GM12864 (cell line): ENCODE data around the gene GNAL.

Source experiments
- DNase-seq: peaks from one replicate; pipeline ENCODE4 v3.0.0-alpha.2; 2011; ENCODE audit warnings: low read depth
- H3K4me3 ChIP-seq: 2 replicates; pipeline ENCODE4 v1.5.1; 2011; ENCODE audit warnings: mild to moderate bottlenecking, low read depth, low read length, control low read depth
- TF ChIP-seq, protein P1 (sequence below): IDR thresholded peaks from 2 replicates; pipeline ENCODE4 v1.5.1; 2011; ENCODE audit warnings: low read depth, mild to moderate bottlenecking, moderate library complexity, low read length, control low read depth, inconsistent platforms; ENCODE audit errors: missing control alignments

The GNAL gene

GRCh38 chr18:11669271-11669947 is 19.7 kb upstream of the GNAL start:
- DNase-seq, result no peak
- TF ChIP-seq, protein P1, sequence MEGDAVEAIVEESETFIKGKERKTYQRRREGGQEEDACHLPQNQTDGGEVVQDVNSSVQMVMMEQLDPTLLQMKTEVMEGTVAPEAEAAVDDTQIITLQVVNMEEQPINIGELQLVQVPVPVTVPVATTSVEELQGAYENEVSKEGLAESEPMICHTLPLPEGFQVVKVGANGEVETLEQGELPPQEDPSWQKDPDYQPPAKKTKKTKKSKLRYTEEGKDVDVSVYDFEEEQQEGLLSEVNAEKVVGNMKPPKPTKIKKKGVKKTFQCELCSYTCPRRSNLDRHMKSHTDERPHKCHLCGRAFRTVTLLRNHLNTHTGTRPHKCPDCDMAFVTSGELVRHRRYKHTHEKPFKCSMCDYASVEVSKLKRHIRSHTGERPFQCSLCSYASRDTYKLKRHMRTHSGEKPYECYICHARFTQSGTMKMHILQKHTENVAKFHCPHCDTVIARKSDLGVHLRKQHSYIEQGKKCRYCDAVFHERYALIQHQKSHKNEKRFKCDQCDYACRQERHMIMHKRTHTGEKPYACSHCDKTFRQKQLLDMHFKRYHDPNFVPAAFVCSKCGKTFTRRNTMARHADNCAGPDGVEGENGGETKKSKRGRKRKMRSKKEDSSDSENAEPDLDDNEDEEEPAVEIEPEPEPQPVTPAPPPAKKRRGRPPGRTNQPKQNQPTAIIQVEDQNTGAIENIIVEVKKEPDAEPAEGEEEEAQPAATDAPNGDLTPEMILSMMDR, result no peak
- no peak overlapping the region for H3K4me3 ChIP-seq

DNA sequence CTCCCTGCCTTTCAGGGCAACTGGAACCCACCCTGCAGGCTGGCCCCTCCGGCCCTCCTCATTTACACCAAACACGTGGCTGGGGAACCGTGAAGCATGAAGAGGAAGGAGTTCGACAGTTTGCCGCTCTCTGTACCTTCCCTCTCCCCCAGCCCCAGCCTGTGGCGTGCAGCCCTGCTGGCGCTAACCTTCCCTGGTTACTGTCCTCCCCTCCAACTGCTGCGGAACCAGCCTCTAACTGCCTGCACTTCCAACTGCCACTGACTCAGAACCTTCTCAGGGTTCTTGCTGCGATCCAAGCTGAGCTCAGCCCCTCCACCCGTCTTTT is 19.2 kb upstream of the GNAL start:
- TF ChIP-seq, protein P1, result no peak
- no peak for DNase-seq
- H3K4me3 ChIP-seq, result no peak overlapping the region

GRCh38 chr18:11671156-11671555 is 17.9 kb upstream of the GNAL start:
- no peak overlapping the region for H3K4me3 ChIP-seq
- TF ChIP-seq, protein P1, result no peak
- no peak for DNase-seq

- TF ChIP-seq, protein P1, result no peak
- no peak overlapping the region for H3K4me3 ChIP-seq
- DNase-seq, result no peak
Measured at GRCh38 chr18:11672198-11672597, 16.9 kb upstream of the GNAL start.

- TF ChIP-seq, protein P1, result no peak
- DNase-seq, result no peak
- no peak overlapping the region for H3K4me3 ChIP-seq
Measured at GRCh38 chr18:11672846-11673454, 16.1 kb upstream of the GNAL start.

DNA sequence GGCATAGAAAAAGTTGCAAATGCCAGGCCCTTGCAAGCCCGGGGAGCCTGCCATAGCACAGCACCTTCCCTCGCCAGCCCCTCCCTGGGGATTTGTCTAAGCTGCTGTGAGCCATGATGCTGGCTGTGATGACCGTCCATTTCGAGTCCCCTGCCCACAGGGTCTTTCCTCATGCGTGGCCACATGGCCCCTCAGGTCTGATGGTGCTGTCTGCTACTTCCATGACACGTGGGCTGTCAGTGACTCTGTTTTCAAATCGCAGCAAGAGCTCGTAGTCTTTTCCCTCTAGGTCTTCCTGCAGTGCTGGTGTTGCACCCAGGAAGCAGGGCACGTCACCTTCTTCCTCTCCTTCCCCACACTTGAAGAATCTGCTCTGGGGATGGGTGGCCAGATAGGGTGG is 15.5 kb upstream of the GNAL start:
- DNase-seq, result no peak
- TF ChIP-seq, protein P1, result no peak
- no peak overlapping the region for H3K4me3 ChIP-seq

DNA sequence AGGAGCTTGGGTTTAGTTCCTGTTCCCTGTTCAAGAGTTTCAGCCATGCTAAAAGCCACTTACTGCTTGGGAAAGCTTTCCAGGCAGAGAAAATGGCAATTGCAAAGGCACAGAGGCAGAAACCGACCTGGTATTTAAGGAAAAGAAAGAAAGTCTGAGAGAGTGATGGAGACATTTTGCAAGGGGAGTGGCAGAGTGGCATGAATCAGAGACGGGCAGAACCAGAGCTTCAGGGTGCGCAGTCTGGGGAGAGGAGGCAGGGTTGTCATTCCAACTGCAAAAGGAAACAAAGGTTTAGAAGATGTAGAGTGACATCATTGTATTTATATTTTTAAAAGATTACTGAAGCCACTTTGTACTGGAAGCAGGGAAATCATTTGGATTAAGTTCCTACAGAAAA is 14.9 kb upstream of the GNAL start:
- TF ChIP-seq, protein P1, result no peak
- no peak for DNase-seq
- H3K4me3 ChIP-seq, result no peak overlapping the region
